MM.1S (cell line): Measurements from ENCODE around the gene GDF2.

Experiments used
- EZH2 ChIP-seq: fragments of 300-600 bp; sonication (generic); optimal IDR thresholded peaks from 2 replicates; pipeline ENCODE3; 2017; ENCODE audit warnings: low read depth, mild to moderate bottlenecking, antibody characterized with exemption, low read length, mixed read lengths
- TF ChIP-seq, protein P1 (sequence below): fragments of 300-600 bp; sonication (generic); IDR thresholded peaks from 2 replicates; pipeline ENCODE4 v1.5.1; 2016; ENCODE audit warnings: antibody characterized with exemption, low read length, mixed read lengths

DNA sequence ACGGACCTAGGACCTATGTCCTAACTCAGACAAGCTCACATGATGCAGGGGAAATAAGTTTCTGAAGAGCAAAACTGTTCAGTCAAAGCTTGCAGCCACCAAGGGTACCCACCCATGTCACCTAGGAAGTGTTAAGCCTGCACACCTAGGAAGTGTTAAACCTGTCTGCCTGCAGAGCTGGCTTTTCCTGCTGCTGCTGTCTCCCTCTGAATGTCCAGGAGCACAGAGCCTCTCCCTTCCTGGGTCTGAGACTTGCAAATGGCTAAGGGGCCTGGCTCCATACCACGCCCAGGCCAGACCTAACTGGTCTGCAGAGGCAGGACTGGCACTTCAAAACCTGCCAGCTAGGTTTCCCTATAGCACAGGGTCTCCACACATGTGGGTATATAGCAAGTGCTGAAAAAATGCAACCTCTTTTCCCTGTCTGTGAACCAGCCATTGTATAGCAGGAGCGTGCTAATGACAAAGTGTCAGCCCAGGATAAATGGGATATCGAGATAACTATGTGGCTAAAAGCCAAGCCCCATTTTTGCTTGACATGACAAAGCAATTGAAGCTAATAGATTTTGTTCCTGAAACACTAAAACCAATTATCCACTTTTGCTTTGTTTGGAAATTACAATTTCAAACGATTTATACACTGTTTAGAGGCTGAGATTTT lies 1.5 kb downstream of the GDF2 start:
- TF ChIP-seq, protein P1, sequence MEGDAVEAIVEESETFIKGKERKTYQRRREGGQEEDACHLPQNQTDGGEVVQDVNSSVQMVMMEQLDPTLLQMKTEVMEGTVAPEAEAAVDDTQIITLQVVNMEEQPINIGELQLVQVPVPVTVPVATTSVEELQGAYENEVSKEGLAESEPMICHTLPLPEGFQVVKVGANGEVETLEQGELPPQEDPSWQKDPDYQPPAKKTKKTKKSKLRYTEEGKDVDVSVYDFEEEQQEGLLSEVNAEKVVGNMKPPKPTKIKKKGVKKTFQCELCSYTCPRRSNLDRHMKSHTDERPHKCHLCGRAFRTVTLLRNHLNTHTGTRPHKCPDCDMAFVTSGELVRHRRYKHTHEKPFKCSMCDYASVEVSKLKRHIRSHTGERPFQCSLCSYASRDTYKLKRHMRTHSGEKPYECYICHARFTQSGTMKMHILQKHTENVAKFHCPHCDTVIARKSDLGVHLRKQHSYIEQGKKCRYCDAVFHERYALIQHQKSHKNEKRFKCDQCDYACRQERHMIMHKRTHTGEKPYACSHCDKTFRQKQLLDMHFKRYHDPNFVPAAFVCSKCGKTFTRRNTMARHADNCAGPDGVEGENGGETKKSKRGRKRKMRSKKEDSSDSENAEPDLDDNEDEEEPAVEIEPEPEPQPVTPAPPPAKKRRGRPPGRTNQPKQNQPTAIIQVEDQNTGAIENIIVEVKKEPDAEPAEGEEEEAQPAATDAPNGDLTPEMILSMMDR = no peak
- TF ChIP-seq EZH2 = no peak
